Osteoblast (primary cell): ENCODE data around the gene CFAP210. TPM values are rescaled to one million over a fixed set of nuclear protein-coding genes. Genes with fewer than 3 reads are reported as not detected.
"Not testable (repeated sequence)": the region's sequence is repeated elsewhere in the genome, so short reads cannot be mapped to it uniquely, and the experiment has no call there.

Source experiments
- DNase-seq: peaks from one replicate; pipeline ENCODE4 v3.0.0; 2011; ENCODE audit warnings: low spot score, mixed read lengths; ENCODE audit not compliant: insufficient read length; ENCODE audit errors: missing footprints
- H2AFZ ChIP-seq: 2 replicates; pipeline ENCODE4 v1.6.0; 2011; ENCODE audit warnings: mild to moderate bottlenecking, low read length
- H3K27ac ChIP-seq: 2 replicates; pipeline ENCODE4 v1.5.1; 2011; ENCODE audit warnings: mild to moderate bottlenecking, low read depth, low read length, moderate library complexity
- H3K27me3 ChIP-seq: 2 replicates; pipeline ENCODE4 v1.6.0; 2012; ENCODE audit warnings: mild to moderate bottlenecking, control low read depth, inconsistent platforms, low read length, moderate library complexity; ENCODE audit not compliant: insufficient read depth
- H3K36me3 ChIP-seq: 2 replicates; pipeline ENCODE4 v1.5.1; 2011; ENCODE audit warnings: mild to moderate bottlenecking, low read length, control low read depth, moderate library complexity; ENCODE audit not compliant: insufficient read depth
- H3K4me1 ChIP-seq: 2 replicates; pipeline ENCODE4 v1.5.1; 2011; ENCODE audit warnings: mild to moderate bottlenecking, low read length, control low read depth, moderate library complexity; ENCODE audit not compliant: insufficient read depth
- H3K4me2 ChIP-seq: 2 replicates; pipeline ENCODE4 v1.6.0; 2011; ENCODE audit warnings: mild to moderate bottlenecking, low read length; ENCODE audit not compliant: insufficient read depth
- H3K4me3 ChIP-seq: fragments of 200-600 bp; sonication (generic); 3 replicates; pipeline ENCODE4 v1.5.1; 2012; ENCODE audit warnings: mild to moderate bottlenecking, low read length, inconsistent platforms; ENCODE audit not compliant: insufficient read depth
- H3K79me2 ChIP-seq: 2 replicates; pipeline ENCODE4 v1.6.0; 2012; ENCODE audit warnings: mild to moderate bottlenecking, low read length, control low read depth, inconsistent platforms; ENCODE audit not compliant: insufficient read depth
- H3K9me3 ChIP-seq: 2 replicates; pipeline ENCODE4 v1.5.1; 2011; ENCODE audit warnings: low read depth, low read length, control low read depth
- H4K20me1 ChIP-seq: 2 replicates; pipeline ENCODE4 v1.6.0; 2012; ENCODE audit warnings: mild to moderate bottlenecking, low read length, control low read depth; ENCODE audit not compliant: insufficient read depth
- CTCF ChIP-seq: IDR thresholded peaks from 2 replicates; pipeline ENCODE4 v1.5.1; 2011; ENCODE audit warnings: mild to moderate bottlenecking, low read depth, low read length, moderate library complexity; ENCODE audit errors: extremely low read depth
- total RNA-seq: library from RNA; depleted of rRNA; stranded (reverse); fragments of >200 nt; gene quantifications from 2 replicates; pipeline ENCODE4 v1.2.3, GENCODE V29; 2012

The CFAP210 gene
- total RNA-seq, 1 donor, result 0.36 TPM

DNA sequence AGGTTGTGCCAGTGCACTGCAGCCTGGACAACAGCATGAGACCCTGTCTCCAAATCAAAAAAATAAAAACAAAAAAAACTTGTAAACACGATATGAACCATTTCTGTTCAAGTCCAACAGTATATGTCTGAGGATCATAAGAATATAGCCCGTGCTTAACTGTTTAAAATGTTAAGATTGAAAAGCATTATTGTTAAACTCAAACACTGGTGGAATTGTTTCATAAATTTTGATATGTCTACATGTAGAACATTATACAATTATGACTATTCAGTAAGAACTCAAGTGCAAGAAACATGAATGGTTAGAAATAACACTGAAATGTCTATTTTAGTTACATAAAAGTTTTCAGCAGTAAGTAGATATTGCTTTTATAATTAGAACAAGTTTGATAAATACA is 80.3 kb downstream of the CFAP210 start:
- Histone ChIP-seq H3K4me2 (no peak overlapping the region), H3K27me3 (no peaks in the 10 kb centered on the region), H3K27ac (no peak overlapping the region), H3K4me3 (no peak overlapping the region), H3K9me3 (no peaks in the 10 kb centered on the region), H3K36me3 (peaks cover 61% of the 10 kb centered on the region), H3K79me2 (peaks cover 27% of the 10 kb centered on the region), H2AFZ (no peak overlapping the region), H3K4me1 (no peaks in the 10 kb centered on the region), H4K20me1 (no peaks in the 10 kb centered on the region)
- no peak for TF ChIP-seq CTCF
- no peak for DNase-seq

DNA sequence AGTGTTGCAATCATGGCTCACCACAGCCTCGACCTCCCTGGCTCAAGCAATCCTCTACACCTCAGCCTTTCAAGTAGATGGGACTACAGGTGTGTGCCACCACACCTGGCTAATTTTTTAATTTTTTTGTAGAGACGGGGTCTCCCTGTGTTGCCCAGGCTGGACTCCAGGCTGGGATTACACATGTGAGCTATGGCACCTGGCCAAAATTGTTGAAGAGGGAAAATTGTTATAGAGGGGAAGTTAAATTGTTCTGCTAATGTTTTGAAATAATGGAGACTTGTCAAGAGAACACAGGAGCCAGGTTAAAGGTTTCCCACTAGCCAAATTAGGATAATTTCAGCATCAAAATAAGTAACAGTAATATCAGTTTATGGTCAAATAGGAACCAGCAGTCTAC is 84.9 kb downstream of the CFAP210 start:
- no peak for TF ChIP-seq CTCF
- peaks cover 64% of the 10 kb centered on the region for H3K36me3 ChIP-seq
- no peak overlapping the region for H3K4me3 ChIP-seq
- no peak overlapping the region for H2AFZ ChIP-seq
- DNase-seq, result no peak
- H3K27me3 ChIP-seq, result no peaks in the 10 kb centered on the region
- no peaks in the 10 kb centered on the region for H4K20me1 ChIP-seq
- H3K79me2 ChIP-seq, result peaks cover 2% of the 10 kb centered on the region
- no peak overlapping the region for H3K4me2 ChIP-seq
- no peaks in the 10 kb centered on the region for H3K4me1 ChIP-seq
- no peak overlapping the region for H3K27ac ChIP-seq
- H3K9me3 ChIP-seq, result no peaks in the 10 kb centered on the region

DNA sequence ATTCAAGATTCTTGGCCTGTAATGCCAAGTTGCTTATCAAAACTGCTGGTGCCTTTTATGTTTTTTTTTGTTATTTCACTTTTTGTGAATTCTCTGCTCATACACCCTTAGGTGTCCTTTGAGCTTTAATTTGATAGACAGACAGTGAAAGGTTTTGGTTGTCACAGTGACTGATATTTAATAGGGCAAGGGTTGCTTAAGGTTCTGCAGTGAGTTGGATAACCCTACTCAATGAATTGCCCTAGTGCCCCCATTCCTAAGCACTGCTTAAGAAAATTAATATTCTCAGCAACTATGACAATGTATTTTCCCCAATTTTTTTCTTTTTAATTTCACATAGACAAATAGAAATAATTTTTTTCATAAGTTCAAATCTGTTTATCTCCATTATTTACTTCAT is 94.6 kb downstream of the CFAP210 start:
- no peak for TF ChIP-seq CTCF
- Histone ChIP-seq H3K27me3 (no peaks in the 10 kb centered on the region), H3K4me1 (no peaks in the 10 kb centered on the region), H2AFZ (no peak overlapping the region), H3K27ac (no peak overlapping the region), H3K79me2 (peaks cover 96% of the 10 kb centered on the region), H4K20me1 (peaks cover 21% of the 10 kb centered on the region), H3K4me3 (no peak overlapping the region), H3K4me2 (no peak overlapping the region), H3K36me3 (no peaks in the 10 kb centered on the region), H3K9me3 (no peaks in the 10 kb centered on the region)
- DNase-seq, result no peak

GRCh38 chr2:169598982-169599381 is 95.2 kb downstream of the CFAP210 start:
- Histone ChIP-seq H3K9me3 (no peaks in the 10 kb centered on the region), H3K79me2 (peaks cover 97% of the 10 kb centered on the region), H3K4me1 (no peaks in the 10 kb centered on the region), H3K27ac (no peak overlapping the region), H3K27me3 (no peaks in the 10 kb centered on the region), H3K4me3 (no peak overlapping the region), H4K20me1 (peaks cover 22% of the 10 kb centered on the region), H3K4me2 (no peak overlapping the region), H3K36me3 (no peaks in the 10 kb centered on the region), H2AFZ (no peak overlapping the region)
- DNase-seq, result peak; percentile 17
- no peak for TF ChIP-seq CTCF

- not testable (repeated sequence) for H3K36me3 ChIP-seq, H3K27ac ChIP-seq, H3K4me3 ChIP-seq, H3K9me3 ChIP-seq, H3K27me3 ChIP-seq, H3K4me2 ChIP-seq, H2AFZ ChIP-seq, H3K4me1 ChIP-seq
- DNase-seq, result peak; percentile 35
- peaks cover 33% of the 10 kb centered on the region for H4K20me1 ChIP-seq
- H3K79me2 ChIP-seq, result peaks cover 95% of the 10 kb centered on the region
Measured at GRCh38 chr2:169596546-169596945, 97.7 kb downstream of the CFAP210 start.
